Fibroblast of gingiva (primary cell): Measurements from ENCODE around the gene MTMR12.
A peak's percentile ranks its signal among the peaks of the same experiment; 100 is the strongest.

Source experiments
- DNase-seq: peaks from one replicate; pipeline ENCODE4 v3.0.0-alpha.2; 2011; ENCODE audit warnings: low read depth

MTMR12 gene

GRCh38 chr5:32312595-32313332, at the start of gene MTMR12:
Gene MTMR12, minus strand, starts transcription at chr5:32312939. Its CDS starts 101 bp downstream, at chr5:32312838.
- peak; percentile 99 for DNase-seq

- no peak for DNase-seq
Observed at GRCh38 chr5:32362527-32362926, 49.8 kb upstream of the MTMR12 start.

DNA sequence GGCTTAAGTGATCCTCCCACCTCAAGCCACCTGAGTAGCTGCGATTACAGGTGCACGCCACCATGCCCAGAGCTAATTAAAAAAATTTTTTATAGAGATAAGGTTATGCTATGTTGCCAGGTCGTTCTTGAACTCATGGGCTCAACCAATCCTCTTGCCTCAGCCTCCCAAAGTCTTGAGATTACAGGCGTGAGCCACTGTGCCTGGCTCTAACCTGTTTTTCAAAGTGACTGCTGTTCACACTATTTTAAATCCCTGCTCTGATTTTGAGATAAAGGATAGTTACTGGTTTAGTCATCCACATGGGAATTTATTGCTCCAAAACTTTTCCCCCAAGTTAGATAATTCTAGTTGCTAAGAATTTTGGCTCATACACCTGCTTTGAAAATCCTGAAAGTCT, 48.2 kb upstream of the MTMR12 start:
- DNase-seq, result no peak

DNA sequence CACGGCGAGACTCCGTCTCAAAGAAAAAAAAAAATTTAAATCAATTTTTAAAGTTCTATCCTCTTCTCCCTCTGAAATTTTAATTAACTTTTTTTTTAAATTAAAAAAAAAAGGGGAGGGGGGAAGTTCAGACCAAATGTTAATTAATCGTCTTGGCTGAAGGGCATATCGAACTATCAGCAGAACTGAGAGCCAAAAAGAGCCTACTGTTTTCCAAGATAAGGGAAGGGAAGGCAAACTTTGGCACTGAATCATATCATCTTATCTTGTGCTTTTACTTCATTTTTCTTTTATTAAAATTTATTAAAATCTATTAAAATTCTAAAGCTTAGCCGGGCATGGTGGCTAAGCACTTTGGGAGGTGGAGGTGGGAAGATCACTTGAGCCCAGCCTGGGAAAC, 45.9 kb upstream of the MTMR12 start:
- no peak for DNase-seq

DNA sequence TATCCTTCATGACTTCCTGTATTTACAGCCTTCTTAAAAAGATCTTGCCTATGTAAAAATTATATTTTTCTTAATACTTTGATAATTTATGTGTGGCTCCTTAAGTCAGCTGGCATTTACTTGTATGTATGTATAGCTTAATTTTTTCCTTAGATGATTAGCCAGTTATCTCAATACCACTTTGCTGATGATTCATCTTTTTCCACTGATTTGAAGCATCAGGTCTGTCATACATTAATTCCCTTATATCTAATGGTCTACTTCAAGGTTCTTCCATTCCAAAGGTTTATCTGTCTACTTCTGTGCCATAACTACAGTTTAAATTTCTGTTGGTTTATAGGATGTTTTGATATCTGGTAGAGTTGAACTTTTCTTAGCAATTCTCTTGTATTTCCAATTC, 44.9 kb upstream of the MTMR12 start:
- no peak for DNase-seq

GRCh38 chr5:32355686-32356085, 42.9 kb upstream of the MTMR12 start:
- DNase-seq, result no peak

GRCh38 chr5:32353420-32353819, 40.7 kb upstream of the MTMR12 start:
- no peak for DNase-seq

DNA sequence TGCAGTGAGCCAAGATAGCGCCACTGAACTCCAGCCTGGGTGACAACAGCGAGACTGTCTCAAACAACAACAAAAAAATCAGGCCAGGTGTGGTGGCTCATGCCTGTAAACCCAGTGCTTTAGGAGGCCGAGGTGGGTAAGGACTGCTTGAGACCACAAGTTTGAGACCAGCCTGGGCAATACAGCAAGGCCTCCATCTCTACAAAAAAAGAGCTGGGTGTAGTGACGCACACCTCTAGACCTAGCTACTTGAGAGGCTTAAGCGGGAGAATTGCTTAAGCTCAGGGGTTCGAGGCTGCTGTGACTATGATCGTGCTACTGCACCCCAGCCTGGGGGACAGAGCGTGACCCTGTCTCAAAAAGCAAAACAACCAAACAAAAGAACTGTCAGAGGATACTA, 39.9 kb upstream of the MTMR12 start:
- DNase-seq, result no peak

DNA sequence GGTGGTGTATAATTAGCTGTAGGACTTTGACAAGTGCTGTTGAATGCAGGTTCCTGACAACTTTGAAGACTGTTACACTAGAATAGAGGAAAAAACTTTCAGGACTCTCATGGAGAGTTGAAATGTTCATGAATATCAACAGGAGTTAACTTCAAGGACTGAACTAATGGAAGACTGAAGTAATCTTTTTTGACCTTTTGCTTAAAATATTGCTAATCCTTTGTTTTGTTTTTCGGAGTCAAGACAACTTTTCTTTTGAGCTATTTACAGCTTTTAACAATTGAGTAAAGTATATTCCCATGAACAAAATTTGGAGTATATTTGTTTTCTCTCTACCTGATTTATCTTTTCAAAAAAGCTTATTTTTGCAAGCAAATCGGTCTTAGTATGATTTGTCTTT, 34.1 kb upstream of the MTMR12 start:
- no peak for DNase-seq

- DNase-seq, result no peak
Observed at GRCh38 chr5:32343058-32343672, 30.4 kb upstream of the MTMR12 start.

GRCh38 chr5:32342656-32343055, 29.9 kb upstream of the MTMR12 start:
- DNase-seq, result no peak

- DNase-seq, result no peak
Observed at GRCh38 chr5:32339878-32340277, 27.1 kb upstream of the MTMR12 start.

GRCh38 chr5:32339198-32339597, 26.5 kb upstream of the MTMR12 start:
- DNase-seq, result no peak

DNA sequence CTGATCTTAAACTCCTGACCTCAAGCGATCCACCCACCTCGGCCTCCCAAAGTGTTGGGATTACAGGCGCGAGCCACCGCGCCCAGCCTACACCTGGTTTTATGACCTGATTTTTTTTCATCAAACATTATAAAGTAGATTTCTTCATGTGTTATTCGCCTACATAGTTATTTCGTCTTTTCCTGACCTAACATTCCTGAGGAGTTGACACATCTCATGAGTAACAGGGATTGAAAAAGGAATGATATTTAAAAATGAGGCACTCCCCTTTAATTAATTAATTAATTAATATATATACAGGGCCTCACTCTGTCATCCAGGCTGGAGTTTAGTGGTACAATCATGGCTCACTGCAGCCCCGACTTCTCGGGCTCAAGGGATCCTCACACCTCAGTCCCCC, 20.2 kb upstream of the MTMR12 start:
- DNase-seq, result no peak

GRCh38 chr5:32332361-32332760, 19.6 kb upstream of the MTMR12 start:
- no peak for DNase-seq

GRCh38 chr5:32331935-32332274, 19.2 kb upstream of the MTMR12 start:
- no peak for DNase-seq

GRCh38 chr5:32331217-32331934, 18.6 kb upstream of the MTMR12 start:
- no peak for DNase-seq

DNA sequence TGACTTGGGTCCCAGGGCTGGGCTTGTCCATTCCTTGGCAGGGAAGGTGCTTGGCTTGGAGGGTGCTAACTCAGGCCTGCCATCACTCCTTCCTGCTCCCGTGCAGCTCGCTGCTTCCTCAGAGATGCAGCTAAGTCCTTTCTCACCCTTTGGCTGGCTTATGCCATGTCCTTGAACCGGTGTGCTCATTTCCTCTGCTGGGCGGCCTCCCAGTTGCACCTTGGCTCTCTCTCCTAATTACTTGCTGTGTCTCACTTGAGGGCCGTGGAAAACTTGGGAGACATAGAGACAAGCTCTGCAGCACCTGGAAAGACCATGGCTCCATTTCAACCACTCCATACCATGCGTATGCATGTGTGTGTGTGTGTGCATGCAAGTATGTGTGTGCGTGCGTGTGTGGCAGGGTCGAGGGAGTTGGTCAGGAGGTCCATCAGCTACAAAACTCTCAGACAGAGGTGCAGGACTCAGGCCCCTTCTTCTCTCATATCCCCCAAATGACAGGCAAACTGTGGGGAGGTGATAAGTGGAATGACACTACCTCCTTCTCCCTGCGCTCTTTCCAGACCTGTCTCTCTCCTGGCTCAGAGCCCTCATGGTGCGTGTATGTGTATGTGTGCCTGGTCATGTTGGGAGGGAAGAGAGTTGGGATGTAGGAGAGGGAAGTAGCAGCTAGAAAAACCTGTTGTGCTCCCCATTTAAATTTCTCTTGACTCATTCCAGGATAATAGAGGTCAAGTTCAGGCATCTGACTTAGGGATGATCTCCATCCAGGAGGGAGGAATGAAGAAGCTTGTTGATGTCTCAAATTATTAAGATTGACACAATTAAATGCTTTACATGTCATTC, 17.6 kb upstream of the MTMR12 start:
- DNase-seq, result no peak

DNA sequence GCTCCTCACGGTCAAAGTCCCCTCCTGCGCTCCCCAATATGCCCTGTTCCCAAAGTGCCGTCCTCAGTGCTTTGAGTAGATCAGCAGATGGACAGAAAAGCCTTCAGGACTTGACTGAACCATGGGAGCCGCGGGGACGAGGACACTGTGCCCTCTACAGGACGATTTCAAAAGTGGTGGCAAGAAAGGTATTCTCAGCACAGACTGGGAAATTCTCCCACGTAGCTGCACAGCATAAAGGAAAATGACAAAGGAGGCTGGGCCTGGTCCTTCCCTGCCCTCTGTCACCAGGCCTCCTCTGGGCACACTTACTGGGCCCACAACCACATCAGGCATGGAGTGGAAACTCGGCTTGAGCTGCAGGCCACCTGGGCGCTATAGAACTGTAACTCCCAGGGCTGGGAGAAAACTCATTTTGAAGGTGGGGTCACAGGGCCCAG, 16.7 kb upstream of the MTMR12 start:
- peak; percentile 57 for DNase-seq

- no peak for DNase-seq
Observed at GRCh38 chr5:32326216-32326772, 13.6 kb upstream of the MTMR12 start.

DNA sequence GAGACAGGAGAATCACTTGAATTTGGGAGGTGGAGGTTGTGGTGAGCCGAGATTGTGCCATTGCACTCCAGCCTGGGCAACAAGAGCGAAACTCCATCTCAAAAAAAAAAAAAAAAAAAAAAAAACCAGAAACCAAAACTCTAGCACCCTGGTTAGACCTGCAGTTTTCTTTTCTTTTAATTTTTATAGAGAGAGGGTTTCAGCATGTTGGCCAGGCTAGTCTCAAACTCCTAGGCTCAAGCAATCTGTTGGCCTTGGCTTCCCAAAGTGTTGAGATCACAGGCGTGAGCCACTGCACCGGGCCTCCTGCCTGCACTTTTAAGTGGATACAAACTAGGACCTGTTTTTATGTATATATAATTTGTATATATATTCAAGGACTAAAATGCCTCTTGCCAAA, 12.9 kb upstream of the MTMR12 start:
- DNase-seq, result no peak

DNA sequence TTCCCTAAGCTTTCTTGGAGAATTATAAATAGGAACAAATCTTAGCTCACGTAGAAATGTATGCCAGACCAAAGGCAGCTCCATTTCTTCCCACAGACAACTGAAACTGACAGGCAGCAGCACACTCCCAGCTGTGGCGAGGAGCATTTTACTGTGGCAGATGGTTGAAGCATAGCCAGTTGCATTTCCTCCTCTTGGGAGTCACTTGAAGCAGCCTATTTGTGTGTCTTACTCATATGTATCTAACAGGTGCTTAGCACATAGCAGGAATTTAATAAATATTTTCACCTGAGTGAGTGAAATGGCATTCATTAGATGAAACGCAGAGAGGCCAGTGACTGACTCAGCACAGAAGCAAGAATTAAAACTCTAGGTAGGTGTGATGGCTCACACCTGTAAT, 12.3 kb upstream of the MTMR12 start:
- no peak for DNase-seq
